H9 (cell line): ENCODE measurements around the gene AKT3. TPM values are rescaled to one million over a fixed set of nuclear protein-coding genes. Genes with fewer than 3 reads are reported as not detected.

ENCODE experiments used
- DNase-seq: peaks from one replicate; pipeline ENCODE4 v3.0.0-alpha.2; 2017
- H2AFZ ChIP-seq: one replicate; pipeline ENCODE4 v1.6.1; 2013; ENCODE audit warnings: mild to moderate bottlenecking, low read length, control low read depth, moderate library complexity
- H2AK5ac ChIP-seq: 2 replicates; pipeline ENCODE4 v1.6.1; 2013; ENCODE audit warnings: low read length, control low read depth, mixed read lengths; ENCODE audit not compliant: insufficient read length
- H2BK120ac ChIP-seq: one replicate; pipeline ENCODE4 v1.6.1; 2013; ENCODE audit warnings: low read depth, mild to moderate bottlenecking, low read length, control low read depth, inconsistent platforms; ENCODE audit not compliant: poor library complexity, severe bottlenecking
- H2BK12ac ChIP-seq: 2 replicates; pipeline ENCODE4 v1.6.1; 2013; ENCODE audit warnings: low read length, control low read depth, mixed read lengths, low read depth; ENCODE audit not compliant: insufficient read length
- H2BK15ac ChIP-seq: 2 replicates; pipeline ENCODE4 v1.6.1; 2013; ENCODE audit warnings: low read depth, low read length, control low read depth
- H2BK20ac ChIP-seq: one replicate; pipeline ENCODE4 v1.6.1; 2013; ENCODE audit warnings: low read depth, mild to moderate bottlenecking, low read length, control low read depth, inconsistent platforms; ENCODE audit not compliant: poor library complexity, severe bottlenecking
- H2BK5ac ChIP-seq: 2 replicates; pipeline ENCODE4 v1.6.1; 2013; ENCODE audit warnings: low read length, control low read depth, mixed read lengths; ENCODE audit not compliant: insufficient read length
- H3K14ac ChIP-seq: 2 replicates; pipeline ENCODE4 v1.6.1; 2013; ENCODE audit warnings: low read length, control low read depth; ENCODE audit not compliant: insufficient read depth
- H3K18ac ChIP-seq: 2 replicates; pipeline ENCODE4 v1.6.1; 2013; ENCODE audit warnings: low read depth, mild to moderate bottlenecking, mixed read lengths, low read length, control low read depth; ENCODE audit not compliant: insufficient read length
- H3K23ac ChIP-seq: 2 replicates; pipeline ENCODE4 v1.6.1; 2013; ENCODE audit warnings: low read length, control low read depth, mixed read lengths, low read depth; ENCODE audit not compliant: insufficient read length
- H3K23me2 ChIP-seq: 2 replicates; pipeline ENCODE4 v1.6.1; 2013; ENCODE audit warnings: low read depth, mild to moderate bottlenecking, mixed read lengths, low read length, control low read depth; ENCODE audit not compliant: insufficient read length, poor library complexity, severe bottlenecking
- H3K27ac ChIP-seq: 2 replicates; pipeline ENCODE4 v1.5.1; 2013; ENCODE audit warnings: low read length, control low read depth, mixed read lengths, low read depth; ENCODE audit not compliant: insufficient read length
- H3K27me3 ChIP-seq: 2 replicates; pipeline ENCODE4 v1.6.1; 2013; ENCODE audit warnings: low read length, control low read depth, inconsistent platforms; ENCODE audit not compliant: insufficient read depth
- H3K4ac ChIP-seq: 2 replicates; pipeline ENCODE4 v1.6.1; 2013; ENCODE audit warnings: low read depth, mild to moderate bottlenecking, control low read depth, inconsistent platforms, low read length, moderate library complexity
- H3K4me1 ChIP-seq: 2 replicates; pipeline ENCODE4 v1.6.1; 2013; ENCODE audit warnings: low read length, control low read depth, inconsistent platforms; ENCODE audit not compliant: insufficient read depth
- H3K4me2 ChIP-seq: 2 replicates; pipeline ENCODE4 v1.6.1; 2013; ENCODE audit warnings: low read length, control low read depth, mixed read lengths; ENCODE audit not compliant: insufficient read length, insufficient read depth
- H3K56ac ChIP-seq: 2 replicates; pipeline ENCODE4 v1.6.1; 2013; ENCODE audit warnings: low read depth, mild to moderate bottlenecking, mixed read lengths, low read length, control low read depth; ENCODE audit not compliant: insufficient read length
- H3K79me1 ChIP-seq: 2 replicates; pipeline ENCODE4 v1.6.1; 2013; ENCODE audit warnings: low read depth, mild to moderate bottlenecking, moderate library complexity, low read length, control low read depth, inconsistent platforms; ENCODE audit not compliant: insufficient read depth, poor library complexity, severe bottlenecking
- H3K79me2 ChIP-seq: 2 replicates; pipeline ENCODE4 v1.6.1; 2013; ENCODE audit warnings: low read length, control low read depth, inconsistent platforms; ENCODE audit not compliant: insufficient read depth
- H3K9ac ChIP-seq: 2 replicates; pipeline ENCODE4 v1.6.1; 2013; ENCODE audit warnings: low read length, control low read depth, mixed read lengths; ENCODE audit not compliant: insufficient read length; ENCODE audit errors: extremely low read depth
- H3K9me3 ChIP-seq: one replicate; pipeline ENCODE4 v1.6.1; 2013; ENCODE audit warnings: low read depth, low read length, inconsistent platforms; ENCODE audit not compliant: control insufficient read depth
- H3T11ph ChIP-seq: one replicate; pipeline ENCODE4 v1.6.1; 2013; ENCODE audit warnings: mild to moderate bottlenecking, low read length, control low read depth, inconsistent platforms
- H4K20me1 ChIP-seq: one replicate; pipeline ENCODE4 v1.6.1; 2013; ENCODE audit not compliant: control insufficient read depth, insufficient read length, insufficient read depth
- H4K5ac ChIP-seq: 2 replicates; pipeline ENCODE4 v1.6.1; 2013; ENCODE audit warnings: low read depth, mild to moderate bottlenecking, mixed read lengths, low read length, control low read depth; ENCODE audit not compliant: insufficient read length
- H4K8ac ChIP-seq: replicated peaks from 2 replicates; pipeline ENCODE4 v1.6.1; 2013; ENCODE audit warnings: low read length, control low read depth, mixed read lengths, low read depth; ENCODE audit not compliant: insufficient read length
- H4K91ac ChIP-seq: 2 replicates; pipeline ENCODE4 v1.6.1; 2013; ENCODE audit warnings: low read depth, mild to moderate bottlenecking, moderate library complexity, mixed read lengths, low read length, control low read depth; ENCODE audit not compliant: insufficient read length
- H3K27ac Mint-ChIP-seq, 3 experiments: 2 replicates in 2 of 3; 3 replicates in 1 of 3; pipeline ENCODE4 v1.8.0; 2020 to 2021; ENCODE audit warnings: mixed read lengths in 3 of 3, mild to moderate bottlenecking in 1 of 3, moderate library complexity in 1 of 3
- H3K27me3 Mint-ChIP-seq: 2 replicates; pipeline ENCODE4 v1.8.0; 2021; ENCODE audit warnings: low read depth, mild to moderate bottlenecking, moderate library complexity, mixed read lengths
- H3K36me3 Mint-ChIP-seq, 3 experiments: 2 replicates in 2 of 3; 3 replicates in 1 of 3; pipeline ENCODE4 v1.8.0; 2020 to 2021; ENCODE audit warnings: low read depth in 3 of 3, mixed read lengths in 3 of 3; ENCODE audit not compliant: insufficient read depth in 1 of 3
- H3K4me1 Mint-ChIP-seq, 2 experiments: 2 replicates each; pipeline ENCODE4 v1.8.0; 2020; ENCODE audit warnings: mixed read lengths in 2 of 2
- H3K4me3 Mint-ChIP-seq, 2 experiments: 2 replicates in 1 of 2; 3 replicates in 1 of 2; pipeline ENCODE4 v1.8.0; 2020 to 2021; ENCODE audit warnings: mild to moderate bottlenecking in 2 of 2, mixed read lengths in 2 of 2, moderate library complexity in 1 of 2
- H3K9me3 Mint-ChIP-seq, 2 experiments: 2 replicates in 1 of 2; 3 replicates in 1 of 2; pipeline ENCODE4 v1.8.0; 2020; ENCODE audit warnings: mild to moderate bottlenecking in 2 of 2, mixed read lengths in 2 of 2, moderate library complexity in 1 of 2
- CTCF ChIP-seq: fragments of 200-600 bp; sonication (generic); conservative IDR thresholded peaks from 3 replicates; pipeline ENCODE4 v1.8.0; 2021; ENCODE audit warnings: antibody characterized with exemption, mild to moderate bottlenecking
- total RNA-seq: library from RNA; stranded (reverse); gene quantifications from 2 replicates; pipeline ENCODE4 v1.2.1, GENCODE V29; 2021

Gene AKT3
- total RNA-seq, 1 experiment from 2014 or later = 27.8 TPM

- H3K23me2 ChIP-seq = no peaks in the 10 kb centered on the region
These were observed 169.2 kb downstream of the AKT3 start for GRCh38 chr1:243680860-243681259.

More at GRCh38 chr1:243680860-243681259, 169.2 kb downstream of the AKT3 start:
- Histone ChIP-seq H3K27ac (no peak overlapping the region), H2AFZ (no peak overlapping the region), H3K56ac (no peak overlapping the region), H2BK20ac (no peak overlapping the region), H3K23ac (no peak overlapping the region), H3K4me2 (no peak overlapping the region), H3K79me1 (no peaks in the 10 kb centered on the region), H2BK15ac (no peak overlapping the region), H3K18ac (no peak overlapping the region), H2BK120ac (no peak overlapping the region), H3K14ac (no peak overlapping the region), H3K4ac (no peak overlapping the region), H3T11ph (no peak overlapping the region), H4K8ac (no peak overlapping the region), H3K27me3 (no peaks in the 10 kb centered on the region), H4K91ac (no peak overlapping the region), H3K79me2 (no peaks in the 10 kb centered on the region), H3K9me3 (no peaks in the 10 kb centered on the region), H2BK12ac (no peak overlapping the region), H2AK5ac (no peak overlapping the region), H3K4me1 (no peaks in the 10 kb centered on the region), H2BK5ac (no peak overlapping the region), H3K9ac (no peak overlapping the region), H4K5ac (no peak overlapping the region), H4K20me1 (no peaks in the 10 kb centered on the region)
- Mint-ChIP-seq H3K36me3 (peaks cover 0 to 4% (median 0%) of the 10 kb centered on the region in 3 experiments; a peak in 3 of 7 replicates), H3K4me3 (no peak overlapping the region), H3K27me3 (no peaks in the 10 kb centered on the region), H3K4me1 (no peaks in the 10 kb centered on the region), H3K27ac (no peak overlapping the region), H3K9me3 (no peaks in the 10 kb centered on the region)
- DNase-seq = no peak
- no peak for TF ChIP-seq CTCF
